Stimulated activated CD8-positive, alpha-beta memory T cell treated with anti-CD3 and anti-CD28 coated beads, Interleukin-4, amount 100 ng/mL, for 1 hour (primary cell): Measurements from ENCODE around the gene USF2.

Source experiments
- DNase-seq, 2 donors: peaks; one replicate each; pipeline ENCODE4 v3.0.0-alpha.2; 2020; ENCODE audit warnings: low read depth in 2 of 2, low spot score in 1 of 2

USF2 gene

DNA sequence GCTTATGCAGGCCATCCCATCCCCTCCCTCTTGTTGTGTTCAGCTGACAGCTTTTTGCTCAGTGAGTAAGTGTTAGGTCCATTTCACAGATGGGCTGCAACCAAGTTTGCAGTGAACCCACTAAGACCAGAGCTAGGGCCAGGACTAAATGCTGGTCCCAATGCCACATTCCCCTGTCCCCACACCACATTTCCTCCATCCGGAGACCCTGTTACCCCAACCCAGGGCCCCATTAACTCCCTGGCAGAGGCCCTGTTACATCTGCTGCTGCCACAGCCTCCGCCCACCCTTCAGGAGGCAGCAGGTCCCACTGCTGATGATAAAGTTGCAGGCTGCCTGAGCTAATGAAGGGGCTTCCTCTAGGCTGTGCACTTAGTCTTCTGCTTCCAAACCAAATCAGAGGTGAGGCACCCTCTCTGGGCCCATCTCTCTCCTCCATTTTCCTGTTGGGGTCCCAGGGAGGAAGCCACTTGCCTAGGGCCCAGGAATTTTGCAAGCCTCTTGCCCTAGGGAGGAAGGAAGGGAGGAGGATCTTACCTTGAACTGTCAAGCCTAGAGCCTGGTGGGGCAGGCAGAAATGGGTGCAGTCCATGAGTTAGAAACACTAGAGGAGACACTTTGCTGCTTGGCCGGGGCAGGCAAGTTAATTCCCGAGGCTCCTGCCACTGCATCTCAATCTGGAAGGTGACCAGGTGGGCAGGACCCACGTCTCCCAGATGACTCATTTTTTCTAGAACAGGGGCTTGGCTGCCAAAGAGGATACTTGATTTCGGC, 3.4 kb upstream of the USF2 start:
- no peak for DNase-seq

DNA sequence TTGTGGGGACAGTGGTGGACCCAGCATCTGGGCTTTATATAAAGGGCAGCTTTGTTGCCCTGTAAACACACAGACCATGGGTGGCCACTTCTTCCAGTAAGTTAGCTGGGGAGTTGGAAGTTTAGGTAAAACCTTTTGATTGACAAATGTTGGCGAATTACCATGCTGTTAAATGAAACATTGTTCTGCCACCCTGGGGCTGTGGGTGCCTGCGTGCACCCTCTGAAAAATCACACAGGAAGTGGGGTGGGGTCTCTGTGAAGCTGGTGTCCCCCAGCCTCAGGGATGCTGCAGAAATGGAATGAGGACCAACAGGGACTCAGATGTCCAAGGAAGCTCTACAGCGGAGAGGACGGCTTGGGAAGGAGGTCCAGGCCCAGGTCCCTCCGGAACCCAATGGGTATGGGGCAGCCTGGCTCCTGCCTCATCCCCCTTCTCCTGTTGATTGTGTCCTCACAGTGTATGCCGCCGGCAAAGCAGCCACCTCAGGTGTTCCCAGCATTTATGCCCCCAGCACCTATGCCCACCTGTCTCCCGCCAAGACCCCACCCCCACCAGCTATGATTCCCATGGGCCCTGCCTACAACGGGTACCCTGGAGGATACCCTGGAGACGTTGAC, 2.8 kb upstream of the USF2 start:
- no peak for DNase-seq

DNA sequence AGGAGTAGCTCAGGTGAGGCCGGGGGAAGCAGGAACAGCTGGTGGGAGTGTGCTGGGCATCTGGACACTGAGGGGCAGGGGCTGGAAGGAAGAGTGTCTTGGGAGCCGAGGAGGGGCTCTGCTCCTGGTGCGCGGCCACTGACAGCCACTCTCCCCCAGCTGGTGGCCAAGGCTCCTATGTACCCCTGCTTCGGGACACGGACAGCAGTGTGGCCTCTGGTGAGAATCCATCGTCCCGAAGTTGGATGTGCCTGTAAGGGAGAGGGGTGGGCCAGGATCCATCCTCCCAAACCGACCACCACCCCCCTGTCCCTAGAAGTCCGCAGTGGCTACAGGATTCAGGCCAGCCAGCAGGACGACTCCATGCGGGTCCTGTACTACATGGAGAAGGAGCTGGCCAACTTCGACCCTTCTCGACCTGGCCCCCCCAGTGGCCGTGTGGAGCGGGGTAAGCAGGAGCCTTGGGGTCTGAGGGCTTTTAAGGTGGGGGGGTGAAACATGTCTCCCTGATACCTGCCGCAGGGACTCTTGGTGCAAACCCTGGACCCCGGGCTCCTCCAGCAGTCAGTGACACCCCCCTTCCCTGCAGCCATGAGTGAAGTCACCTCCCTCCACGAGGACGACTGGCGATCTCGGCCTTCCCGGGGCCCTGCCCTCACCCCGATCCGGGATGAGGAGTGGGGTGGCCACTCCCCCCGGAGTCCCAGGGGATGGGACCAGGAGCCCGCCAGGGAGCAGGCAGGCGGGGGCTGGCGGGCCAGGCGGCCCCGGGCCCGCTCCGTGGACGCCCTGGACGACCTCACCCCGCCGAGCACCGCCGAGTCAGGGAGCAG, 2.0 kb upstream of the USF2 start:
- no peak for DNase-seq

DNA sequence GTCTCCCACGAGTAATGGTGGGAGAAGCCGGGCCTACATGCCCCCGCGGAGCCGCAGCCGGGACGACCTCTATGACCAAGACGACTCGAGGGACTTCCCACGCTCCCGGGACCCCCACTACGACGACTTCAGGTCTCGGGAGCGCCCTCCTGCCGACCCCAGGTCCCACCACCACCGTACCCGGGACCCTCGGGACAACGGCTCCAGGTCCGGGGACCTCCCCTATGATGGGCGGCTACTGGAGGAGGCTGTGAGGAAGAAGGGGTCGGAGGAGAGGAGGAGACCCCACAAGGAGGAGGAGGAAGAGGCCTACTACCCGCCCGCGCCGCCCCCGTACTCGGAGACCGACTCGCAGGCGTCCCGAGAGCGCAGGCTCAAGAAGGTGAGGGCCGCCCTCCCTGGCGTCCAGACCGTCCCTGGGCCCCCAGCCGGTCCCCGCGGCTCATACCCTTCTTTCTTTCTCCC, 1.4 kb upstream of the USF2 start:
- peak in 1 of 2 donors; percentile 19 for DNase-seq

DNA sequence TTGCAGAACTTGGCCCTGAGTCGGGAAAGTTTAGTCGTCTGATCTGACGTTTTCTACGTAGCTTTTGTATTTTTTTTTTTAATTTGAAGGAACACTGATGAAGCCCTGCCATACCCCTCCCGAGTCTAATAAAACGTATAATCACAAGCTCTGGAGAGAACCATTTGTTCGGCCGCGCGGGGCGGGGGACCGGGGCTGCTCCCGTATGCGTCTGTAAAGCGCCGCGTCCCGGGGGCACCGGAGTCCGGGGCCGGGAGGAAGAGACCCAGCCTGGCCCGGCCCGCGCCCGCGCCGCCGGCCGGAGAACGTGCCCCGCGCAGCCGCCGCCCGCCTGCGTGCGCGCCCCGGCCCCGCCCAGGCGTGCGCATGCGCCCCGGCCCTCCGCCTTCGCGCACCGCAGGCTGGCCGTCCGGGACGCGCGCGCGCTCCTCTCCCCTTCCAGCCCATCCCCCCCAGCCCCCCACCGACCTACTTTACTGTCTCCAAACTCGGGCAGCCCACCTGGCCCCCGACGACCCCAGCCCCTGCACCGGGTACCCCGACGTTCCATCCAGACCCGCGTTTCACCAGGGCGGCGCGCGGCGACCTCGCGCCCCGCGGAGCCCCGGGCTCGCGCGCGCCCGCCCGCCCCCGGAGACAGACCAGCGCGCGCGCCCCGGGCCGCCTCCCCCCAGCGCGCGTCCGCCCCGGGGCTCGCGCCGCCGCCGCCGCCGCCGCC, 785 bp upstream of the USF2 start:
- DNase-seq = peak in 1 of 2 donors; percentile 53

DNA sequence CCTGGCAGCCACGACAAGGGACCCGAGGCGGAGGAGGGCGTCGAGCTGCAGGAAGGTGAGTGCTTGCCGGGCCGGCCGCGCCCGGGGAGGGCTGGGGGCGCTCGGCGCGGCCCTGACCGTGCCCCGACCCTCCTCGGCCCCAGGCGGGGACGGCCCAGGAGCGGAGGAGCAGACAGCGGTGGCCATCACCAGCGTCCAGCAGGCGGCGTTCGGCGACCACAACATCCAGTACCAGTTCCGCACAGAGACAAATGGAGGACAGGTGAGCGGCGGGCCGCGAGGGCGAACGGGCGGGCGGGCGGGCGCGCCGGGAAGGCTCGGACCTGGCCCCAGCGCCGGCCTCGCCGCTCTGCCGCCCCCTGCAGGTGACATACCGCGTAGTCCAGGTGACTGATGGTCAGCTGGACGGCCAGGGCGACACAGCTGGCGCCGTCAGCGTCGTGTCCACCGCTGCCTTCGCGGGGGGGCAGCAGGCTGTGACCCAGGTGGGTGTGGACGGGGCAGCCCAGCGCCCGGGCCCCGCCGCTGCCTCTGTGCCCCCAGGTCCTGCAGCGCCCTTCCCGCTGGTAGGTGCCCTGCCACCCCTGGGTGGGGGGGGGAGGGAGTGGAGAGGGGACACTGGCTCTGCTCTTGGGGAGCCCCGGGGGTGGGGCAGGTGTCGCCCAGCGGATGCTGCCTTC, 816 bp downstream of the USF2 start:
- peak; percentile 51 to 52 for DNase-seq

DNA sequence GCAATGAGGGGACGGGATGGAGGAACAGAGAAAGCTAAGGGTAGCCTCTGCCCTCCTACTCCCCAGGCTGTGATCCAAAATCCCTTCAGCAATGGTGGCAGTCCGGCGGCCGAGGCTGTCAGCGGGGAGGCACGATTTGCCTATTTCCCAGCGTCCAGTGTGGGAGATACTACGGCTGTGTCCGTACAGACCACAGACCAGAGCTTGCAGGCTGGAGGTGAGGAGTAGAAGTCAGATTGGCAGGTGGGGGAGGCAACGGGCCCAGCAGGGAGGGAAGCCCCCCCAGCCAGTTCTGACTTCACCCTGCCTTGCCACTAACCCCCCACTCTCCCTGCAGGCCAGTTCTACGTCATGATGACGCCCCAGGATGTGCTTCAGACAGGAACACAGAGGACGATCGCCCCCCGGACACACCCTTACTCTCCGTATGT, 1.6 kb downstream of the USF2 start:
- DNase-seq = no peak

DNA sequence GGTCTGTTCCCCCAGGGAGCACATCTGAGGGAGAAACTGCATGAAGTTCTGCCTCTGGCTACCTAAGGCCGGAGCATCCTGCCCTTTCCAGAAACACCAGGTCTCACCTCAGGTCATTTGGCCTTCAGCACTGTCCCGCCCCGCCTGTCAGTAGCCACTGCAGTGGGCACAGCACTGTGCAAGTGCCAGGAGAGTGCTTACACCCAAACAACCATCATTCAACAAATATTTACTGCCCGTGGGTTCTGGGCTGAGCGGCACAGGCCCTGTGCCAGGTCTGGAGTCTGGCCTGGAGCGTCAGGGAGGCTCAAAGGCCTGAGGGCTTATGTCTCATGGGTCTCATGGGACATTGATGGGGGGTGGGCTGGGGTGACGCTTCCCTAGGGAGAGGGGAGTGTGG, 2.8 kb downstream of the USF2 start:
- DNase-seq = no peak

DNA sequence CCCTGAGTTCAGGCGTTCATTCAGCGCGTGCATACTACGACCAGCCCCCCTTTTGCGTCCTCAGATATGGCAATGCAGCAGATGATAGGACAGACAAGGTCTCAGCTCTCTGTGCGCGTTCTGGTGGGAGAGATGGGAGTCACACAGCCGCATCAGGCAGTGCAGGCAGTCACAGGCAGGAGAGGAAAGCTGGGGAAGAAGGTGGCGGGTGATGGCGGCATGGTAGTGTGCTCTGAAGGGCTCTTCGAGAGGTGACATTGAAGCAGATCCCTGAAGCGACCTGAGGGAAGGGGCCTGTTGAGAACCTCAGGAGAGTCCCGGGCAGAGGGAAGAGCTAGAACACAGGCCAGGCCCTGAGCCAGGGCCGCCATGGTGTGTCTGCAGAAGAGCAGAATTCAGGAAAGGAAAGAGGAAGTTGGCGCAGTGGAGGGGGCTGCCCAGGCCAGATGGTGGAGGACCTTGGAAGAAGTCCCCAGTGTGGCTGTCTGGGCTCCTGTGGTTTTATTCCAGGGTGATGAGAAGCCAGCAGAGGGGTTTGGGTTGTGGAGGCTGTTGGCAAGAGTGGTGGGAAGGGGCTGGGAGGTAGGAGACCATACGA, 3.5 kb downstream of the USF2 start:
- DNase-seq = no peak

DNA sequence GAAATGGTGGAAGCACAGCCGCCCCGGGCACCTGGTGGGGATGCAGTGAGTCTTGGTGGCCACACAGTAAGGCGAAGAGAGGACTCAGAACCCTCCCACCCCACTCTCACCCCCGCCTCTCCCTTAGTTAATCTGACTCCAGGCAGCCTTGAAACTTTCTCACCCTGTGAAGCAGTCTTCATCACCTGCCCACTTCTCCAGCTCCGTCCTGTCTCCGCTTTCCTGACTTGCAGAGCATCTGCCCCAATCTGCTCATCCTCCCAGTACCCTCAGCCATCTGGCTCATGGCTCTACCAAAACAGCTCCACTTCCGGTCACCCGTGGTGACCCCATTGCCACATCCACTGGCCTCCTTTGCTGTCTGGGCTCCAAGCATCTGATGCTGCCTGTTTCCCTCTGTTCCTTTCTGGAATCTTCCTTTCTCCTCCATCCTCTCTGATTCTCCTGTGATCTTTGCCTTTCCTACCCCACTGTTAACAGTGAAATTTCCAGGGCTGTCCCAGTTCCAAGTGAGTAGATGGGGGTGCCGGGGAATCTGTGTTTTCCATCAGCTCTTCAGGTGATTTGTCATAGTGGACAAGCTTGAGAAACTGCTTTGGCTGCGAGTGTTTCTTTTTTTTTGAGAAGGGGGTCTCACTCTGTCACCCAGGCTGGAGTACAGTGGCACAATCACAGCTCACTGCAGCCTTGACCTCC, 4.3 kb downstream of the USF2 start:
- no peak for DNase-seq

DNA sequence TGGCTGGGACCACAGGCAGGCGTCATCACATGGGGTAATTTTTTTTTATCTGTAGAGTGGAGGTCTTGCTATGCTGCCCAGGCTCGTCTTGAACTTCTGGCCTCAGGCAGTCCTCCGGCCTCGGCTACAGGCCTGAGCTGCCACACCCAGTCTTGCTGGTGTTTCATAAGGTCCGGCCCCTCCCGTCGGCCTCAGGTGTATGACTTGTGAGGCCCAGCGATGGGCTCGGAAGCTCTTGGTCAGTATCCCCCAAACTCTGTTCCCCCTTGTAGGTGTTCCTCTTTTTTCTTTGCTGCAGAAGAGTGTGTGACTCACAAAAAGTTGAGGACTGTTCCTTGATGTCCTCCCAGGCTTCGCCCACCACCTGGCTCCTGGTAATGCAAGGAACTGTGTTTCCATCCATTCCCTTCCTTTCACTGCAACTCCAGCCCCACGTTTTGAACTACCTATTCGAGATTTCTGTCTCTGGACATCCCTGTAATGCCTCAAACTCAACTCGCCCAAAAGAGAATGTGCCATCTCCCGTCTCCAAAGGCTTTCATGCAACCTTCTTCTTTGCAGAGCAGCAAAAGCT, 5.0 kb downstream of the USF2 start:
- no peak for DNase-seq

DNA sequence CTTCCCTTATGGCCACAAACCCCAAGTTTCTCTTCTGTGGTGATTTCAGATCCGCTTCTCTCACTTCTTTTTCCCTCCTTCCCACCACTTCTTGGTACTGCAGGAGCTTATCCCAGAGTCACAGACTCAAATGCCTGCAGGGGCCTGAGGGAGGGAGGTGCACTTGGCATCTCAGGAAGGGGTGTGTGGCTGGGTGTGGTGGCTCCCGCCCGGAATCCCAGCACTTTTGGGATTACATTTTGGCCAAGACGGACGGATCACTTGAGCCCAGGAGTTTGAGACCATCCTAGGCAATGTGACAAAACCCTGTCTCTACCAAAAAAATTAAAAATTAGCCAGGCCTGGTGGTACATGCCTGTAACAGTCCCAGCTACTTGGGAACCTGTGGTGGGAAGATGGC, 5.6 kb downstream of the USF2 start:
- DNase-seq = no peak

DNA sequence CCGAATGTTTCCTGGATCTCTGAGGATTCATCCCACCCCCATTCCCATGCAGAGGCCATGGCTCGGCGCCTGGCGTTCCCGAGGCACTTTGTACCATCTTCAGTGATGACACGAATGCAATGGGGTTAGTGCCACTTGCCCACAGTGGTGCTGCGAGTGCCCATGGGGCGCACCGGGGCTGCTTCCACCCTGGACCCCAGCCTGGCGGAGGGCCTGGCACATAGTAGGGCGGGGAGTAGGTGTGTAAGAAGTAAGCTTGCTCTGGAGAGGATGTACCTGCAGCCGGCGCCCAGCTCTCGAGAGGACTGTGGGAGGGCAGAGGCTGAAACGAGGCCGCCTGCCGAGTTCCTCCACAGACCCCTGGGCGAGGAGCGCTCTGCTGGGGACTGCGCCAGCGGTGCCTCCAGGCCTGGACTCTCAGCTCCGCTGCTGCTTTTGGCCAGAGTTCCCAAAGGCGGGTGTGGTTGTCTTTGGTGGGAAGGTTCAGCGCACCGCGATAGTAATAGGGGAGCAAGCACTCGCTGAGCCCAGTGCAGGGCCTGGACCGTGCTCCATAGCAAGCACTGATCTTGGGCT, 8.0 kb downstream of the USF2 start:
- no peak for DNase-seq

DNA sequence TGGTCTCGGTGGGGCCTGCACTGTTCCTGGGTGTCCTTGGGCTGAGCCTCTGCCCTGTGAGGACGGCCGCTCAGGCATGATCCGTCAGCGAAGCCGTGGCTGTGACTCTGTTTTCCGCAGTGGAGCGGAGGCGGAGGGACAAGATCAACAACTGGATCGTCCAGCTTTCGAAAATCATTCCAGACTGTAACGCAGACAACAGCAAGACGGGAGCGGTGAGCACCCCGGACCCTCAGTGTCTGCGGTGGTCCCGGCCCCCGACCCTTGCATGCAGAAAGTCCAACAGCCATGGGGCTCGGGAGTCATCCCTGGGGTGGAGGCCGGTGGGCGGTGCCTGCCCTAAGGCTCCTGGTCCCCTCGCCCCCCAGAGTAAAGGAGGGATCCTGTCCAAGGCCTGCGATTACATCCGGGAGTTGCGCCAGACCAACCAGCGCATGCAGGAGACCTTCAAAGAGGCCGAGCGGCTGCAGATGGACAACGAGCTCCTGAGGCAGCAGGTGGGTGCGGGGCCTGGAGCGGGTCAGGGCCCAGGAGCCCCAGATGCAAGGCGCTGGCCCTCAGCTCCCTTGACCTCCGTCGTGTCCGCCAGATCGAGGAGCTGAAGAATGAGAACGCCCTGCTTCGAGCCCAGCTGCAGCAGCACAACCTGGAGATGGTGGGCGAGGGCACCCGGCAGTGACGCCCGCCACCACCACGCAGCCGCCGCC, 10.0 kb downstream of the USF2 start:
- DNase-seq = no peak

DNA sequence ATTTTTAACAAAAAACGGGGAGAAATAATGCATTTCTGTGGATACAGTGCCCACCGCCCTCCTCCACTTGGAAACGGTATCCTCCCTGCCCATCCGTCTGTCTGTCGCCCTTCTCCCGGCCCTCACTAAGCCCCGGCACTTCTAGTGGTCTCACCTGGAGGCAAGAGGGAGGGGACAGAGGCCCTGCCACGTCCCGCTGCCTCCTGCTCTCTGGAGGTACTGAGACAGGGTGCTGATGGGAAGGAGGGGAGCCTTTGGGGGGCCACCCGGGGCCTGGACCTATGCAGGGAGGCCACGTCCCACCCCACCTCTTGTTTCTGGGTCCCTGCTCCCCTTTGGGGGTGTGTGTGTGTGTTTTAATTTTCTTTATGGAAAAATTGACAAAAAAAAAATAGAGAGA, 10.6 kb downstream of the USF2 start:
- DNase-seq = no peak

DNA sequence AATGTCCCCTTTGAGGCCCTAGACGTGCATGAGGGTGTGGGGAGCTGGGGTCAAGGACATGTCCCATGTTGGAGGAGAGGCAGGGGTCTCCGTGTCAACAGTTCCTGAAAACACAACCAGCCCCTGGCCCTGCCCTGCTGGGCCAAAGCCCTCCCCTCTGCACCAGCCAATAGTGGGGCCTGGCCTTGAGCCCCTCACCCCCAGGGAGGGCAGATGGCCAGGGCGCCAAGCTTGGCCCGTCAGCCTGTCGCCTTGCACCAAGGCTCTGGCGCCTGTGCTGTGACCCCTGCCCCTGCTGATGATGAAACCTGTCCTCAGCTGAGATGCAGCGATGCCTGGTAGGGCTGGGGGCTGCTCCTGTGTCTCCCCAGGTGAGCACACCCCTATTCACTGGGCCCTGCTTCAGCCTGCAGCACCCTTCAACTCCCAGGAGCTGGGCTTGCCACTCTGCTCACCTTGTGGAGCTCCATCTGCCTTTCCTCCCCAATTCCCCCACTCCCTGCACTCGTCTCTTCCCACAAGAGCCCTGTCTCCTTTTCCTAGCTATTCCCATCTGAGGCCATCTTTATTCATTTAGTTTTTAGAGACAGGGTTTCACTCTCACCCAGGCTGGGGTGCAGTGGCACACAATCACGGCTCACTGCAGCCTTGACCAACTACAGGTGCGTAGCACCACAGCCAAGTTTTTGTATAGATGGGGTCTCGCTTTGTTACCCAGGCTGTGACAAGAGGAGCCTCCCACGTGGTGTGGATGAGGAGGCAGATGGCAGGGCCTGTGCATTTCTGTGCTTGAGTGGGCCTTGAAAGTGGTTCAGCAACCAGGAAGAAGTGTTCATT, 11.4 kb downstream of the USF2 start:
- no peak for DNase-seq

DNA sequence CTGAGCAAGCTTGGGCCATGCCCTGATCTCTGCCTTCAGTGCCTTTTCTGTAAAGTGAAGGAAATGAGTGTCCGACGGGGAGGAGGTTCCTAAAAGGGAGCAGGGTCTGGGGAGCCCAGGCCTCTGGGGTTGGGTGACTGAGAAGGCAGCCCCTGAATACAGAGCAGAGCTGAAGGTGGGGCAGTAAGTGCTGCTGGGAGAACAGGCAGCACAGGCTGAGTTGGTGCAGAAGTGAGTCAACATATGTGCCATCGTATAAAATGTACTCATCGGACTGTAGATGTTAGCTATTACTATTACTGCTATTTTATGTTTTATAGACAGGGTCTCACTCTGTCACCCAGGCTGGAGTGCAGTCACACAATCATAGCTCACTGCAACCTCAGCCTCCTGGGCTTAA, 12.5 kb downstream of the USF2 start:
- no peak for DNase-seq
